Uterus (tissue), 4 donors: ENCODE results near the gene CHD9NB. TPM values are rescaled to one million over a fixed set of nuclear protein-coding genes. Genes with fewer than 3 reads are reported as not detected.
"Not testable (repeated sequence)": the region's sequence is repeated elsewhere in the genome, so short reads cannot be mapped to it uniquely, and the experiment has no call there.

ENCODE experiments used
- DNase-seq, 2 donors: peaks; one replicate each; pipeline ENCODE4 v3.0.0-alpha.2; 2019 to 2020
- H3K27ac ChIP-seq, 2 donors: fragments of 200-600 bp; sonication (generic); 1 replicate in 1 of 2; 2 replicates in 1 of 2; pipeline ENCODE4 v1.5.1; 2016 to 2018
- H3K27me3 ChIP-seq, 2 donors: fragments of 200-600 bp; sonication (generic); one replicate each; pipeline ENCODE4 v1.5.1; 2018 to 2019; ENCODE audit warnings: control low read depth in 1 of 2
- H3K36me3 ChIP-seq, 2 donors: fragments of 200-600 bp; sonication (generic); one replicate each; pipeline ENCODE4 v1.5.1; 2019; ENCODE audit warnings: control low read depth in 1 of 2
- H3K4me1 ChIP-seq, 2 donors: fragments of 200-600 bp; sonication (generic); one replicate each; pipeline ENCODE4 v1.5.1; 2018 to 2019; ENCODE audit warnings: control low read depth in 1 of 2
- H3K4me3 ChIP-seq, 2 donors: fragments of 200-600 bp; sonication (generic); 1 replicate in 1 of 2; 2 replicates in 1 of 2; pipeline ENCODE4 v1.5.1; 2018 to 2019; ENCODE audit warnings: mild to moderate bottlenecking in 1 of 2
- H3K9me3 ChIP-seq, 2 donors: fragments of 200-600 bp; sonication (generic); one replicate each; pipeline ENCODE4 v1.5.1; 2019; ENCODE audit warnings: control low read depth in 1 of 2
- CTCF ChIP-seq, 4 experiments: fragments of 200-600 bp in 2 of 4; fragments of 450-650 bp in 2 of 4; sonication (generic) in 2 of 4; IDR thresholded peaks; one replicate each; pipeline ENCODE4 v1.5.1; 2016 to 2019; ENCODE audit warnings: antibody characterized with exemption in 4 of 4, mild to moderate bottlenecking in 2 of 4, moderate library complexity in 1 of 4
- POLR2A ChIP-seq, 2 donors: fragments of 450-650 bp; IDR thresholded peaks; one replicate each; pipeline ENCODE4 v1.6.1; 2016; ENCODE audit warnings: antibody characterized with exemption in 2 of 2, mild to moderate bottlenecking in 1 of 2, moderate library complexity in 1 of 2
- intact Hi-C: fragments of 100-400 bp; cut with DNase I; formaldehyde crosslinking; loops from one replicate; pipeline ENCODE4 v1.15.1; 2023; ENCODE audit warnings: low total_unique reads
- total RNA-seq, 4 donors: library from RNA; depleted of rRNA in 3 of 4; stranded (reverse); fragments of >200 nt in 3 of 4; gene quantifications; one replicate each; pipeline versions ENCODE4 v1.1.0 to v1.2.4, GENCODE V29; 2014 to 2023
- donor health status: DM: yes; HTN: yes; CAD: no.

Gene CHD9NB
- total RNA-seq, 4 donors from 2014 or later = 1.2 to 4.3 (median 4.1) TPM; not detected in 1

DNA sequence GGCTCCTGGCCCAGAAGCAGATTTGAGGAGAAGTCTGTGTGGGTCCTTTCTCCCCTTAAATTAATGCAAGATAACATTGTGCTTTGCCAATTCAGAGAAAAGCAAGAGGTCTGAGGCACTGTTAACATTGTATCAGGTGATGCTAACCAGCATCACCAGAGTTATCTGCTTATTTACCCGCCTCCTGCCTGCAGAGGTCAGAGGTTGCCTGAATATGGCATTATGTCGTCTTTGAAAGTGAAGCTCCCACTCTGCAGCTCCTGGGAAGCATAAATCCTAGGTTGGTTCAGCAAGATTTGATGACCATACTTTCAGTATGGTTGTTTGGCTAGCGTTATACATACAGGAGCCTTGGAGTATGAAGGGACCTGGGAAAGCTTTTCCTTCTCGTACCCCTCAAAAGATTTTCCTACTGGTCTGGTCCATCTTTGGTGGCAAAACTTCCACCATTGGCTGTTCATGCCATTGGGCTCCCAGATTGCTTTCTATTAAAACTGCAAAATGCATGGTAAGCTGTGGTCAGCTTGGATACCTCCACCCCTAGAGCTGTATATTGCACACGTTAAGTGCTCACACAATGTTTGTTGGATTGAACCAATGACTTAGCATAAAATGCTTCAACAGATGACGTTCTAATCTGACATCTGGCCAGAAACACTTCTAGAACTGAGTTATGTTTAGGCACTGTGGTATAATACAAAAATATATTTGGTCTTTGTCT lies 26.2 kb upstream of the CHD9NB start:
- DNase-seq = no peak
- Histone ChIP-seq H3K4me1 (peaks cover 4 to 13% of the 10 kb centered on the region in 2 donors), H3K27ac (peak overlapping the region in 1 of 2 donors; percentile 71), H3K9me3 (no peaks in the 10 kb centered on the region), H3K27me3 (no peaks in the 10 kb centered on the region), H3K4me3 (no peak overlapping the region), H3K36me3 (no peaks in the 10 kb centered on the region)
- intact Hi-C loops = no loop called here
- TF ChIP-seq POLR2A (IDR thresholded peaks at IDR 0.05) = no peak
- TF ChIP-seq CTCF (IDR thresholded peaks at IDR 0.05) = no peak

- intact Hi-C loops = no loop called here
- H3K36me3 ChIP-seq = no peaks in the 10 kb centered on the region
- H3K27ac ChIP-seq = no peak overlapping the region
- no peaks in the 10 kb centered on the region for H3K27me3 ChIP-seq
- H3K4me3 ChIP-seq = no peak overlapping the region
- no peaks in the 10 kb centered on the region for H3K9me3 ChIP-seq
- no peak for TF ChIP-seq CTCF (IDR thresholded peaks at IDR 0.05)
- peaks cover 4 to 13% of the 10 kb centered on the region in 2 donors for H3K4me1 ChIP-seq
- no peak for DNase-seq
Measured at GRCh38 chr16:53078247-53078646, 25.6 kb upstream of the CHD9NB start.

DNA sequence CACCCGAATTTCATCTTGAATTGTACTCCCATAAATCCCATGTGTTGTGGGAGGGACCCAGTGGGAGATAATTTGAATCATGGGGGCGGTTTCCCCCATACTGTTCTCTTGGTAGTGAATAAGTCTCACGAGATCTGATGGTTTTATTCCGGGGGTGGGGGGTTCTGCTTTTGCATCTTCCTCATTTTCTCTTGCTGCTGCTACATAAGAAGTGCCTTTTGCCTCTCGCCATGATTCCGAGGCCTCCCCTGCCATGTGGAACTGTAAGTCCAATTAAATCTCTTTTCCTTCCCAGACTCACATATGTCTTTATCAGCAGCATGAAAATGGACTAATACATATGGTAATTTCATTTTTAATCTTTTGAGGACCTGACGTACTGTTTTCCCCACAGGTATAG lies 22.8 kb upstream of the CHD9NB start:
- H3K4me1 ChIP-seq = peaks cover 4 to 13% of the 10 kb centered on the region in 2 donors
- H3K27me3 ChIP-seq, H3K27ac ChIP-seq, H3K36me3 ChIP-seq, H3K4me3 ChIP-seq, DNase-seq, intact Hi-C loops, H3K9me3 ChIP-seq: not testable (repeated sequence)

DNA sequence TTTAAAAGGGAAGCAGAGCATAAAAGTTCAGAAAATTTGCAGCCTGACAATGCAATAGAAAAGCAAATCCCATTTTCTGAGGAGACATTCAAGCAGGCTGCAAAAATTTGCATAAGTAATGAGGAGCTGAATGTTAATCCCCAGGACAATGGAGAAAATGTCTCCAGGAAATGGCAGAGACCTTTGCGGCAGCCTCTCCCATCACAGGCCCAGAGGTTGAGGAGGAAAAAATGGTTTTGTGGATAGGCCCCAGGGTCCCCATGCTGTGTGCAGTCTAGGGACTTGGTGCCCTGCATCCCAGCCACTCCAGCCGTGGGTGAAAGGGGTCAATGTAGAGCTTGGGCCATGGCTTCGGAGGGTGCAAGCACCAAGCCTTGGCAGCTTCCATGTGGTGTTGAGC lies 21.6 kb upstream of the CHD9NB start:
- DNase-seq, H3K36me3 ChIP-seq, H3K27ac ChIP-seq, intact Hi-C loops, H3K27me3 ChIP-seq, H3K4me3 ChIP-seq, H3K9me3 ChIP-seq, H3K4me1 ChIP-seq: not testable (repeated sequence)

DNA sequence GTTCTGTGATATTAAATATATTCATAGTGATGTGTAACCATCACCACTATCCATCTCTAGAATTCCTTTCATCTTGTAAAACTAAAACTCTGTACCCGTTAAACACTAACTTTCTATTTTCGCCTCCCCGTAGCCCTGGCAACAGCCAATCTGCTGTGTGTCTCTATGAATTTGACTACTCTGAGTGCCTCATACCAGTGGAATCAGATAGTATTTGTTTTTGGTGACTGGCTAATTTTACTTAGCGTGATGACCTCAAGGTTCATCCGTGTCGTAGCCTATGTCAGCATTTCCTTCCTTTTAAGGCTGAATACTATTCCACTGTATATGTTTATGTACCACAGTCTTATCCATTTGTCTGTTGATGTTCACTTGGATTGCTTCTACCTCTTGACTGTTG lies 20.3 kb upstream of the CHD9NB start:
- Histone ChIP-seq H3K9me3 (no peaks in the 10 kb centered on the region), H3K27ac (peak overlapping the region in 1 of 2 donors; percentile 5), H3K36me3 (no peaks in the 10 kb centered on the region), H3K4me1 (peaks cover 0 to 6% of the 10 kb centered on the region in 2 donors), H3K27me3 (no peaks in the 10 kb centered on the region), H3K4me3 (no peak overlapping the region)
- no peak for TF ChIP-seq CTCF (IDR thresholded peaks at IDR 0.05)
- no peak for TF ChIP-seq POLR2A (IDR thresholded peaks at IDR 0.05)
- intact Hi-C loops = no loop called here
- no peak for DNase-seq

DNA sequence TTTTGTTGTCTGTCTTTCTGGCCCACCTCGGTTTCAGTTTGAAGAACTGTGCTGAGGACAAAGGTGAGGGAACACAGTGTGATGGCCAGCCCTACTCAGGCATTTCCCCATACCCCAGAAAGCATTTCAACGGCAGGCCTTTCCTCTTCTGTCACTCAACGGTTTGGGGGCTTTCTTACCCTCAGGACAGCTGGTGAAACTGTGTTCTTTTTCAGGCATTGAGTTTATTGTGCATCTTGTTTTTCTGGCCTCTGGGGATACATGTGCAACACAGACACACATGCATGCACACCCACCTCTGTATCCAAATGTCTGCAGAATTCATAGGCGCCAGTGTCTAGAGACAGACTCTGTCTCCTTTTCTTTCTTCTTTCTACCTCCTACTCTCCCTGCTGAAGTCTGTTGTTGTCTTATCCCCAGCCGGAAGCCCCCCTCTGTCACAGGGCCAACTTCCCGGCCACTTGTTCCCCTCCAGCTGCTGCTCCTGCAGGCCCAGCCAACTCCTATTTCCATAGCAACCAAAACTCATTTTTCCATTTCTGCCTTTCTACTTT lies 19.1 kb upstream of the CHD9NB start:
- no peaks in the 10 kb centered on the region for H3K27me3 ChIP-seq
- peak; percentile 59 to 64 for DNase-seq

More for the DNA sequence above, 19.1 kb upstream of the CHD9NB start:
- no peaks in the 10 kb centered on the region for H3K36me3 ChIP-seq
- TF ChIP-seq CTCF (IDR thresholded peaks at IDR 0.05) (no peak), POLR2A (IDR thresholded peaks at IDR 0.05) (no peak)
- intact Hi-C loops = no loop called here
- H3K4me1 ChIP-seq = peaks cover 0 to 6% of the 10 kb centered on the region in 2 donors
- H3K9me3 ChIP-seq = no peaks in the 10 kb centered on the region
- H3K4me3 ChIP-seq = no peak overlapping the region
- peak overlapping the region; percentile 60 to 62 for H3K27ac ChIP-seq
